HG03469 (cell line): ENCODE measurements around the gene CSPG4.
"Not testable (repeated sequence)": the region's sequence is repeated elsewhere in the genome, so short reads cannot be mapped to it uniquely, and the experiment has no call there.

Source experiments
- ATAC-seq: cut with Tn5 transposase; IDR thresholded peaks from one replicate; pipeline ENCODE4 v1.9.1; 2021; ENCODE audit warnings: mild to moderate bottlenecking, moderate library complexity, moderate number of reproducible peaks; ENCODE audit not compliant: unreplicated experiment

The CSPG4 gene

DNA sequence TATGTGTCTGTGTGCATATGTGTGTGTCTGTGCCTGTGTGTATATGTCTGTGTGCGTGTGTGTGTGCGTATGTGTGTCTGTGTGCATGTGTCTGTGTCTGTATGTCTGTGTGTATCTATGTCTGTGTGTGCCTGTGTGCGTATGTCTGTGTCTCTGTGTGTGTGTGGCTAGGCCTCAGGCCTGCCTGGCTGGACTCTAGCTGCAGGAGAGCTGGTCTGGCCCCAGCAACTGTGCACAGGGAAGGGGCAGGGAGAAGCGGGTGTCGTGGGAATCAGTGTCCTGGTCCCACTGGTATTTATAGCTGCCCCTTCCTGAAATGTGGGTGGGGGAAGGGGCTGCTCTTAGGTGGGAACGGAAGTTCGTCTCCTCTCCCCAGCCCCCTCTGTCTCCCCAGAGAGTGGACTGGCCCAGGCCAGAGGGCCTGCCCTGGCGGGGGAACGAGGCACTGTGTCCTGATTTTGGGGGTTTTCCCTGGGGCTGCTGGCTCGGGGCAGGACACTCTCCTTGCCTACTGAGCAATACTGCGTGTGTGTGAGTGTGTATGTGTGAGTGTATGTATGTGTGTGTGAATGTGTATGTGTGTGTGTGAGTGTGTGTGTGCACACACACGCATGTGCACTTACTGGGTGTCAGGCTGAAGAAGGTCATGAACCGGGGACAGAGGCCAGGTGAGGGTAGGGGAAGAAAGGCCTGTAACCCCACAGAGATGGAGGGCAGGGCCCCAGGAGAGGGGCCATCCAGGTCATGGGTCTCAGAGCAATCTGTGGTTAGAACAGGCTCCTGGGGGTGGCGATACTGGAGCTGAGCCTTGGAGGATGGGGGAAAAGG lies 6.6 kb downstream of the CSPG4 start:
- ATAC-seq = no peak

DNA sequence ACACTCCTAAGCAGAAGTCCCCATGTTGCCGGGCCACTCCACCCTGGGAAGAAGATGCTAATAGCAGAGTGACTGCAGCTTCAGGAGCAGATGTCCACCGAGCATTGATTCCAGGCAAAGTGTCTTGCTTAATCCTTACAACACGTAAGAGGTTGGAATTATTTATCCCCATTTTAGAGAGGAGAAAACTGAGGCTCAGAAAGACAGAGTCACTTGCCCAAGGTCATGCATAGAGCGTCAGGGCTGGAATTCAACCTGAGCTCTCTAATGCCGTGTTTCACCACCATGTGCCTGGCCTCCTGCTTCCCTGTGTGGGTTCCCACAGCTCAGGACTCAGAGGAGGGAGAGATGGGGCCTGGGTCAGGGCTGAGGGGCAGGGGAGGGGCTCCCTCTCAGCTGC lies 7.3 kb downstream of the CSPG4 start:
- not testable (repeated sequence) for ATAC-seq

DNA sequence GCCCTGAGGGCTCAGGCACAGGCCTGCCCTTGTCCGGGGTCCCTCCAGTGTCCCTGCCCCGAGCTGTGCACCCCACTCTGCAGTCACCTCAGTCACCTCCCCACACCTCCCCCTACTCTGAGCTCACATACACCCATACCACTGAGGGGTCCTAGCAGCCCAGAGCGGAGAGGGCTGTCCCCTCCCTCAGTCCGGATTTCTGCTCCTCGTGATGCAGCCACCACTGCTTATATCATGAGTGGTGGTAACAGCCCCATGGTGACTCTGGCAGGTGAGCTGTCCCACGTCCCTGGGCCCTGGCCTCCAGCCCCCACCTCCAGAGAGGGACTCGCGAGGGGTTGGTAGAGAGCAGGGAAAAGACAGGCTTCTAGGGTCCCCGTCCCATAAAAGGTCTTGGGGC lies 8.0 kb downstream of the CSPG4 start:
- ATAC-seq = no peak

DNA sequence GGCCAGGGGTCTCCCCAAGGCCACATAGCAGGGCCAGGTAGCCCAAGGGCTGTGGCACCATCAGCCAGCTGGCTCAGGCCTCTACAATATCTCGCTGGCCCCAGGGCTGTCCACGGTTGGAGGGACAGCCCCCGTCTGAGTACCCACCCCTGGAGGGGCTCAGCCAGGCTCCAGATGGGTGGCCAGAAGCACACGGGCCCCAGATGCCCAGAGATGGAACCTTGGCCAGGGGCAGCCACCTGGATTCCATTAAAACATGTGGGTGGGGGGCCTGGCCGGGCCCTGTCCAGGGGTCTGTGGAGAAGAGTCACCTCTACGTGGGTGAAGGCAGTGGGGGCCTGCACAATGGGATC lies 8.4 kb downstream of the CSPG4 start:
- no peak for ATAC-seq

DNA sequence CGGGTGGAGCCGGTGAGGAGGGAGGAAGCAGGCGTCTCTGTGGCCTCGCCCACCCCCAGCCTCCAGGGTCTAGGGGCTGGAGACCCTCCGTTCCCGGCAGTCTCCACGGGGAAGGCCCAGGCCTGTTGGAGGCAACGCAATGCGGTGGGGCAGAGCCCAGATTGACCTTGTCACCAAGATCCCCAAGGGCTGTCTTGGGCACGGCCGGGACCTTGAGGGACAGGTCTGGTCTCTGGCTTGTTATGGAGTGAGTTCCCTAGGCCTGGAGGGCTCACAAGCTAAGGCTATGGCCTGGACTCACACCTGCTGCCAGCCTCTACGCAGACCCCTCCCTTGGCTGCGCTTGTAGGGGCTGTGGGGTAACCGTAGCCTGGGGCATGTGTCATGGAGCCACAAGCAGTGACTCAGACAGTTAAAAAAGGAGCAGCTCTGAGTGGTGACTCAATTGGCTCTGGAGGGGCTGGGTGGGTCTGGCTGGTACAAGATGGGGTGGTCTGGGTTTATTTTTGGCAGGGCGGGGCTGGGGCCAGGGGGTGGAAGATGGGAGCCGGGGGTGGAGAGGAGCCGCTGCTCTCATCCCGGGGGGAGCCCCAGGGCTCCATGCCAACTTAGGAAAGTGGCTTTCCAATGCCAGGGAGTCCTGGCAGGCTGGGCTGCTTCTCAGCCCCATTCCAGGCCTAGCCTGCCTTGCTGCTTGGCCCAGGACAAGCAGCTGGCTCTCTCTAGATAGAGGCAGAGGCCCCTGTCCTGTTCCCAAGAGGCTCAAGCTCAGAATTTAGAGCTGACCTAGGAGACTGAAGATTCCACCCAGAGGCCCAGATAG lies 9.0 kb downstream of the CSPG4 start:
- ATAC-seq = not testable (repeated sequence)

DNA sequence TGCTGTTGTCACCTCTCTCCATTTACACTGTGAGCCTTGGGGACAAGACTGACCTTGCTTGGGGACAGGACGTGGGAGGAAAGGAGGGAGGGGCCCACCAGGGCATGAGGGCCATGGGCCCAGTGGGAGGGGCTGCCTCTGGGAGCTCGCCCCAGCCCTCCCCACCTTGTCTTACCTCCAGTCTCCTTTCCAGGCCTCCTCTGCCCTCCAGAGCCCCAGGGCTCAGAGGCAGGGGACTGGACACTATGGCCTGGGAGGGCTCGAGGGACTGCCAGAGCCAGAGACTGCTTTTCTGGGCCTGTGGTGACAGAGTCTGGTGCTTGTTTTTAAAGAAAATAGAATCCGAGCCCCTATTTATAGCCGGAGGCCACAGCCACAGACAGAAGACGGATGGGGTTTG lies 10.2 kb downstream of the CSPG4 start:
- ATAC-seq = no peak

DNA sequence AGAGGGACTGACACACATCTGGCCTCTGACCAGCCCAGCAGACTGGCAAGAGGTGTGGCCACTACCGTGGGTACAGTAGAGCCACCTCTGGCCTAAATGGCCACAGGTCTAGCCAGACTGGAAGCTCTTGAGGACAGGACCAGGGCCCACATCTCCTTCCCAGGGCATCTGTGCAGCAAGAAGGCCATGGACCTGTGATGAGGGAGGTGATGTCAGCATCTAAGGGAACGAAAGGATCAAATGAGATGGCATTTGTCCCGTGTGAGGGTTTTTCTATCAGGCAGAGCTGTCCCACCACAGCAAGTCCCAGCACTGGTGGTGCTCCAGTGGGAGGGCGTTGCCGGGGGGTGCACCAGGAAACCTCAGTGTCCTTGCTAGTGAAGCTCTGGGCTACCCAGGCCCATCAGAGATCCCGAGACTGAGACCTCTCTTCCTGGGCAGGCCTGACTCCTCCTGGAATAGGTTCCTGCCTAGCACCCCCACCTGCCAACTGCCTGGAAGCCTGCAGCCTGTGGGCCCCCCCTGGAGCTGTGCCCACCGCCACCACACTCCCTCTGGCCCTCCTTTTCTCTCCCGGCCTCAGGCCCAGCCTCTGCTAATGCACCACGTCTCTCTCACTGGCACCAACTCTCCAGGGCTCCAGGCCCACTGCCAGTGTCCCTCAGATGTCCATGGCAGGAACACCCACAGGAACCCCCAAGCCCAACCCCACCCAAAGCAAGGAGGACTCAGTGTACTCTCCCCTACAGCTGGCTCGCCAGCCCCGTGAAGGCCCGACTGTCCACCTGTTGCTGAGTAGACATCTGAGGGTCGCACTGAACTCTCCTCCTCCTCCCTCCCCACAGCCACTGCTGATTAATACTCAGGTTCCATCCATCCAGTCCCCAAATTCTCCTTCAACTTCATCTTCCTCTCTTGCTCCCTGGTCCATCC lies 11.3 kb downstream of the CSPG4 start:
- ATAC-seq = not testable (repeated sequence)

DNA sequence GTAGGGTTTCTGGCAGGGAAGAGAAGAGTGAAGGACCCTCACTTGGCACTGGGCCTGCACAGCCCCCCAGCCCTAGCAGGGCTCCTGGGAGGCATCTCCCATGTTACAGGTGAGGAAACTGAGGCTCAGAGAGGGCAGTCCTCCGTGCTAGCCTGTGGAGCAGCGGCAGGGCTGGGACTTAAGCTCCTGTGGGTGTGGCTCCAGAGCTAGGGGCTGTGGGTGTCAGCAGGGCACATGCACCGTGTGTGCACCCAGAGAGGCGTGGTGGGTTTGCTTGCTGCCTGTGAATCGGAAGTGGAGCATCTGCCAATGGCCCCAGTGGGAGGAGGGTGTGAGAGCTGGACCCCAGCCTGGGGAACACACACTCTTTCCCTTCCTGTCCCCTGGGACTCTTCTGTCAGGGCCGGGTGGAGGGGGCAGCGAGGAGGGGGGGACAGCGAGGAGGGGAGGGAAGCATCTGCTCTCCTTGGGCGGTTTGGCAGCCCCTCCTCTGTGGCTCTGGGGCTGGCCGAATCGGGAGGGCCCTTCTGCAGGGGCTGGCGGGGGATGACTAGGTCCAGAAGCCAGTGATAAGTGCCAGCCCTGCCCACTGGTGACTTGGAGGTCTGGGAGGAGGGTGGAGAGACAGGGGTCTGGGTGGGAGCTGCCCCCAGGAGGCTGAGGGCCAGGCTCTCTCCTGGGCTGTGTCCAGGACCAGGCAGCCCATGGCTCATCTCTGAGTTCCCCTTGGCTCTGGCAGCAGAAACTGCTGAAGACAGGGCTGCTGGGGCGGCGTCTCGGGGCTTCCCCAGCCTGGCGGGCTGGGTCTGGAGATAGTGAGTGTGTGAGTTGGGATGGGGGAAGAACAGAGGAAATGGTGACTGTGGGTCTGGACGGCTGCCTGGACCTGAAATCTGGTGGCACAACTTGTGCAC lies 12.4 kb downstream of the CSPG4 start:
- ATAC-seq = not testable (repeated sequence)

DNA sequence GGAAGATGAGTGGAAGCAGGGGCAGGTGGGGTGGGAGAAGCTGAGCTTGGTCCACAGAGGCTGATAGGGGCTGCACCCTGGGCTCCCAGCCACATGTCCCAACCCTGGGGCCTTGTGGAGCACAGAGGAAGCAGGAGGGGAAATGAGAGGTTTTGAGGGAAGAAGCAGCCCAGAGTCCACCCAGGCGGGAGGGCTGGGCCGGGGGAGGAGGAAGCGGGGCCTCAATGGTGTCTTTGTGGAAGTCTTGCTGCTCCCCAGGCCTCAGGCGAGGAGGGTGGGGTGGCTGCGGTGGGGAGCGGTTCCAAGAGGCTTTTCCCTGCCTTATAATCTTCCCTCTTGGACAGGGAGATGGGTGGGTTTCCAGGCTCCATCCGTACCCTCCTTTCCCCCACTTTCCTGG lies 13.1 kb downstream of the CSPG4 start:
- not testable (repeated sequence) for ATAC-seq

DNA sequence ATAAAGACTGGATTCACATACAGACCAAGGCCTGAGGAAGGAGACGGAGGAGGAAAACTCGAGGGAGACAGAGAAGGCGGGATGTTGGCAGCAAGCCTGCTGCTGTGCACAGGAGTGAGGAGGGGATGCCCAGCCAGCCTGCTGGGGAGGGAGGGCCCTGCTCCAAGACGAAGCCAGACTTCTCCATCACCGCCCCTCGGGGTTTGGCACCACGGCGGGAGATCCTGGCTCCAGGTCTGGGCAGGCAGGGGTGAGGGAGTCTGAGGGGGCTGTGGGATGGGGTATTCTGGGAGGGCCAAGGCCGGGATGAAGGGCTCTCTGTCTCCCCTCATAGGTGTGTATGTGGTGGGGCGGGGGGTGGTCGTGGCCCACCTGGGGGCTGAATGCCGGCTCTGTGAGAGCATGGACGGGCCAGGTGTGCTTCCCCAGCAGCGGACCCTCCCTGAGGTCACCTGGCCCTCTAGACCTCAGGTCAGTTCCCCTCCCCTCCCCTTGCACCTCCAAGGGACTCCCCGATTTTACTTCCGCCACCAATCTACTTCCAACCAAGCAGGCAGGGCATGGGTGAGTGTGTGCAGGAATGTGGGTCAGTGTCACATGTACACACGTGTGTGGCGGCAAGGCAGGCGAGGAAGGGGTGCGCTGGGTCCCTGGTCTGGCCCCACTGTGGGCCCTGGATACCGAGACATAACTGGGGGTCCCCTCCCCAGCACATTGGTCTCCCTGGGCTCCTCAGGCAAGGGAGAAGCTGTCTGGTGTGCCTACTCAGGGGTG lies 14.5 kb downstream of the CSPG4 start:
- ATAC-seq = not testable (repeated sequence)

DNA sequence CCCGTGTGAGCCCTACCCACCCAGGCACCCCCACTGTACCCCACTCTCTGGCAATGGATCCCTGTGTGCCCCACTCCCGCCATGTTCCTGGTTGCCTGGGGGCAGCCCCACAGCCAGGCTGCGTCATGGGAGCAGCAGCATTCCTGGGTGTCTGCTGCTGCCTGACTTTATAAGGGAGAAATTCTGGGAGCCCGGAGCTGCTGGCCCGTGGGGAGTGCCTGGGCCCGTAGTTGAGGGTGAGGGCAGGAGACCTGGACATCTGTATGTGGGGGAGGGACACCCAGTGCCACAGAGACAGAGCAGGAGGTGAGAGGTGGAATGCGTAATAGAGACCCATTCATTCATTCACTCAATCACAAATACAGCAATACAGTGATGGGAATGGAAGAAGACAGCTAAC lies 15.1 kb downstream of the CSPG4 start:
- ATAC-seq = no peak

DNA sequence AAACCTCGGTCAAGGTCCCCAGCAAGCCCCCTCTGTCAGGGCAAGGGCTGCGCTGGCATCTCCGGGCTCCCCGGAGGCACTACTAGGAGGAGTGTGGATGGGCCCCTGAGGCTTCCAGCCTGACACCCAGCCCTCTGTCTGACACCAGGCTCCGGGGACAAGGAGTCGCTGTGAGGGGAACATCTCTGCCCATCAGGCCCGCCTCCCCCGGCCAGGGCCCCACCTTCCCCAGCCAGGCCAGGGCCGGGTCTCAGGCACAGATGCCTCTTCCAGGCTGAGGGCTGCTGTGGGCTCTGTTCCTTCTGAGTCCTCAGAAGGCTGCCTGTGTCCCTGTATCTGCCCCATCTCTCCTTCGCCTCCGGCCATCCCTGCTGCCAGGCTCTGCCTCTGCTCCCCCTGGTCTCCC lies 15.8 kb downstream of the CSPG4 start:
- ATAC-seq = no peak

DNA sequence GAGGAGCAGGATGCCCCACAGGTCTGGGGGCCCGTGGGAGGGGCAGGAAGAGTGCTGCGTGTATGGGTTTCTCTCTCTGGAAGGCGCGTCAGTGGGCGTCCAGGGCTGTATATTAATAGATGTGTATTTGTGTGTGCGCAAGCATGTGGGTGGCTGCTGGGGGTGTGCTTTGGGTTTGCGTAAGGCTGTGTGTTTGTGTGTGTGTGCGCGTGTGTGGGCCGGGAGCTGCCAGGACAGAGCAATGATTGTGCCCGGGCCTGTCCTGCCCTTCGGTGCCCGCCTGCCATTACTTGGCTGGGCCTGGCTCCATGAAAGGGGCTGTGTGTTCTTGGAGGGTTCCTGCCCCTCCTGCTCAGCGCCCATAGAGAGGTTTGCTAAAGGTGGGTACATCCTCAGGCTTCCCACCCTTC lies 16.3 kb downstream of the CSPG4 start:
- ATAC-seq = no peak

DNA sequence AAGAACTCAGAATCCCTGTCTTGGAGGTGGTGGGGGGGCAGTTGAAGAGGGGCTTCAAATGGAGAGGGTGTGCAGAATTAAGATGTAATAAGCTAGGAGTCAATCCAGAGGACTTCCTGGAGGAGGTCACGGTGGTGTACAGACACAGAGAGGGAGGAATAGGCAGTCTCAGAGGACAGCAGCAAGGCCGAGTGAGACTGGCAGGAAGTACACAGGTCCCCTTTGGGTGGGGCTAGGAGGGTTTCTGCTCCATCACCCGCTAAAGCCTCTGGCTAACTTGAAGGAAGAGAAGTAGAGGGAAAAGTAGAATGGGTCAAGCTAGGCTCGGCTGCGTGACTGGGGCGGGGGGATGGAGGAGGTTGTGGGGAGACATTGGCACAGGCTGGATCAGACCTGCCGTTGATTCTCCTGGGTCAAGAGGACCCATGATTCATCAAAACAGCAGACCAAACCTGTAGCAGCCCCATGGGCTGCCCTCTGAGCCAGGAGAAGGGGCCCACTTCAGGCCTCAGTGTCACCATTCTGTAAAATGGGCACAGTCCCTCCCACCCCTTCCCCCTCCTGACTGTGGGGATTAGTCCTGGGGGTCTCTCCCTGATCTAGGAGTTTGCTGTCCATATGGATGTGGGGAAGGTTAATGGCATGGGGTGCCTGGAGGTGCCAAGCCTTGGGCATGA lies 16.9 kb downstream of the CSPG4 start:
- no peak for ATAC-seq

DNA sequence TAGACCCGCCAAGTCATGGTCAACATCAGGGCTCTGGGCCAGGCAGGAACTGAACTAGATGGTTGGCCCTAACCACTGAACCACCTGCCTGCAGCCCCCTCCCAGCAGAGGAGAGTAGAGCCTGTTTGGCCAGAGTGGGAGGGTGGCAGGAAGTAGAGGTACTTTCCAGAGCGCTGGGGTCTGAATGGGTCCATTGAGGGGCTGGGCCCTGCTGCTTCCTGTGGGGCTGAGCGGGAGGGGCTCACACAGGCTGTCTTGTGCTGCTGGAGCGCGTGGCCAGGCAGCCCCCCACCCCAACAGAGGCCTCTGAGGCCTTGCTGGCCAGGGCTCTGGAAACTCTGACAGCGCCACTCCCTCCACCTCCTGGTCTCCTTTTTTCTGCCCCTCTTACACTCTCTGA lies 17.4 kb downstream of the CSPG4 start:
- ATAC-seq = no peak

DNA sequence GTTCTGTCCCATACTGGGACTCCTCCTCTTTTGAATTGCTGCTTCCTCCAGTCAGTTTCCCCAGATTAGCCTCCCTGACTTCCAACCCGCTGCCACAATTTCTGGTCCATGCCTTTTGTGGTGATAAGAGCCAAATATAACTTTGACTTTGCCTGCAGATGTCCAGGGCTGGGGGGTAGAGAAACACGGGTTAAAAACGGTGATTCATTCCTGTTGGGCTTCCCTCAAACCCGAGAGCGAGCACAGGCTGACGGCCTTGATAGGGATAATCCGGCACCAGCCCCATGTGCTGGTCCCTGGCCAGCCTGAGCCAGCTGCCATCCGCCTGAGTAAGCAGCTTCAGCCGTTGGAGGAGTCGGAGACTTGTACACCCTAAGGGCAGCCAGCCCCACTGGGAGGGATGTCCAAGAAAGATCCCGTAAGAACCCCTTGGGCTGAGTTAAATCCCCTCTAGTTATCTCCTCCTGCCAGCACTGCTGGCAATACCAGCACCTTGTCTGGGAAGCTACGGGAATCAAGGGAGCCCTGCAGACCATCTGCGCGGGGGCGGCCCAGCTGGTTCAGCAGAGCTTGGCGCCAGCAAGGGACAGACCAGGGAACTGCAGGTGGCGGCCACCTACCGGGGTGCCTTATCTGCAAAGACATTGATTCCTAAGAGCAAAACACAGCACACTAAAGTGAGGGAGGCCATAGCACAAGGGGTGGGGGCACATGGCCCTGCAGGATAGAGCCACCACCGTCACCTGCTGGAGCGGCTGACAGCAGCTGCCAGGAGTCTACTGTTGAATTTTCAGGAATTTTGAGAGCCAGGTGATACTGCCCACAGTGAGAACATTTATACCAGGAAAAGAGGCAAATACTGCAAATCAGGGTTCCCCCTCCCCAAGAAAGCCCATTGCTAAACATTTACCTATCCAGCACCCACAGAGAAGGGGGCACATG lies 18.1 kb downstream of the CSPG4 start:
- no peak for ATAC-seq

DNA sequence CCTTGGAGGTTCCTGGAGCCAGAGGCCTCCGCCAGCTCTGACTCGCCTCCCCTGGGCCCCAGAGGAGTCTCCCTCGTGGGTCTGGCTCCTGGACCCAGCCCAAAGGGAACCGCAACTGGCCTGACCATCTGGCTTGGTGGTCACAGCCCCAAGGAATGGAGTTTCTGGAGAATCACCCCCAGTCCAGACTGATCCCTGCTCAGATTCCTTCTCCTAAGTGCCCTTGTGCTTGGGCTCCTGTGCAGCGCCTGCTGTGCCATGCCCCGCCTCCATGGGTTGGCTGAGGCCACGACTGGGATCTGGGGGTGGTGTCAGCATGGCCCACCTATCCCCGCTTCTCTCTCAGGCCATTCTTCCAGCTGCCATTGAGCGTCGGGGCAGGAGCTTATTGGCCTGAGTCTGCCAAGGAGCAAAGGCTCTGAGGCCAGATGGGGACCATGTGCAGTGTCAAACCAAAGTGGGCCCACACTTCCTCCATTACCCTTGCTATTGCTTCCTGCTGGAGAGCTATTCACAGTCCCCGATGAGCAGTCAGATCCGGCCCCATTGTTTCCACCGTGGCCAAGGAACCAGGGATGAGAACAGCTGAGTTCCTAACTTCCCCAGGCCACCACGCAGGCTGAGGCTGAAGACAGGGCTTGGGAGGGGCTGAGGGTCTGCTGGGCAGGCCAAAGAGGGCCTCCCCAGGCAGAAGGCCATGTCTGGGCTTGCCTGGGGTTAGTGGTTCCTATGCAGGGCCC lies 19.0 kb downstream of the CSPG4 start:
- ATAC-seq = no peak
